Breast epithelium (tissue), 4 donors: ENCODE measurements around the gene NEO1. TPM values are rescaled to one million over a fixed set of nuclear protein-coding genes. Genes with fewer than 3 reads are reported as not detected.

Experiments
- DNase-seq, 2 donors: peaks; one replicate each; pipeline ENCODE4 v3.0.0-alpha.2; 2019; ENCODE audit warnings: low spot score in 2 of 2
- H3K27ac ChIP-seq, 2 donors: fragments of 200-600 bp; sonication (generic) in 1 of 2; one replicate each; pipeline ENCODE4 v1.5.1; 2016 to 2019; ENCODE audit warnings: mild to moderate bottlenecking in 1 of 2
- H3K27me3 ChIP-seq, 2 donors: fragments of 200-600 bp; sonication (generic) in 1 of 2; one replicate each; pipeline versions ENCODE4 v1.5.1 to v1.6.0; 2017 to 2019; ENCODE audit warnings: control low read depth in 1 of 2, mild to moderate bottlenecking in 1 of 2
- H3K36me3 ChIP-seq: fragments of 200-600 bp; one replicate; pipeline ENCODE4 v1.5.1; 2019
- H3K4me1 ChIP-seq, 2 donors: fragments of 200-600 bp; sonication (generic); one replicate each; pipeline ENCODE4 v1.5.1; 2016 to 2019; ENCODE audit warnings: control low read depth in 1 of 2
- H3K4me3 ChIP-seq, 3 donors: fragments of 200-600 bp; sonication (generic); 1 replicate in 2 of 3; 2 replicates in 1 of 3; pipeline ENCODE4 v1.5.1; 2016 to 2019; ENCODE audit warnings: mild to moderate bottlenecking in 3 of 3, moderate library complexity in 2 of 3
- H3K9me3 ChIP-seq, 2 donors: fragments of 200-600 bp; sonication (generic) in 1 of 2; one replicate each; pipeline ENCODE4 v1.5.1; 2016 to 2019; ENCODE audit warnings: control low read depth in 1 of 2
- POLR2A ChIP-seq: fragments of 450-650 bp; IDR thresholded peaks from one replicate; pipeline ENCODE4 v1.6.1; 2016; ENCODE audit warnings: antibody characterized with exemption, mild to moderate bottlenecking, moderate library complexity
- POLR2AphosphoS5 ChIP-seq, 3 donors: sonication (generic); formaldehyde crosslinking; IDR thresholded peaks; one replicate each; pipeline ENCODE4 v1.6.1; 2017; ENCODE audit warnings: antibody characterized with exemption in 3 of 3
- intact Hi-C: fragments of 100-400 bp; cut with DNase I; formaldehyde crosslinking; loops from one replicate; pipeline ENCODE4 v1.15.1; 2023; ENCODE audit warnings: low total_unique reads
- total RNA-seq, 3 donors: library from RNA; depleted of rRNA; stranded (reverse); fragments of >200 nt; gene quantifications; one replicate each; pipeline ENCODE4 v1.1.0, GENCODE V29; 2016
- TF ChIP-seq, protein P1 (sequence below), 3 donors: fragments of 450-650 bp; IDR thresholded peaks; one replicate each; pipeline ENCODE4 v1.5.1; 2016 to 2017; ENCODE audit warnings: antibody characterized with exemption in 3 of 3, mild to moderate bottlenecking in 3 of 3, moderate library complexity in 3 of 3

The NEO1 gene
- total RNA-seq, 3 donors from 2014 or later: 21.3 to 66.3 (median 27.5) TPM

DNA sequence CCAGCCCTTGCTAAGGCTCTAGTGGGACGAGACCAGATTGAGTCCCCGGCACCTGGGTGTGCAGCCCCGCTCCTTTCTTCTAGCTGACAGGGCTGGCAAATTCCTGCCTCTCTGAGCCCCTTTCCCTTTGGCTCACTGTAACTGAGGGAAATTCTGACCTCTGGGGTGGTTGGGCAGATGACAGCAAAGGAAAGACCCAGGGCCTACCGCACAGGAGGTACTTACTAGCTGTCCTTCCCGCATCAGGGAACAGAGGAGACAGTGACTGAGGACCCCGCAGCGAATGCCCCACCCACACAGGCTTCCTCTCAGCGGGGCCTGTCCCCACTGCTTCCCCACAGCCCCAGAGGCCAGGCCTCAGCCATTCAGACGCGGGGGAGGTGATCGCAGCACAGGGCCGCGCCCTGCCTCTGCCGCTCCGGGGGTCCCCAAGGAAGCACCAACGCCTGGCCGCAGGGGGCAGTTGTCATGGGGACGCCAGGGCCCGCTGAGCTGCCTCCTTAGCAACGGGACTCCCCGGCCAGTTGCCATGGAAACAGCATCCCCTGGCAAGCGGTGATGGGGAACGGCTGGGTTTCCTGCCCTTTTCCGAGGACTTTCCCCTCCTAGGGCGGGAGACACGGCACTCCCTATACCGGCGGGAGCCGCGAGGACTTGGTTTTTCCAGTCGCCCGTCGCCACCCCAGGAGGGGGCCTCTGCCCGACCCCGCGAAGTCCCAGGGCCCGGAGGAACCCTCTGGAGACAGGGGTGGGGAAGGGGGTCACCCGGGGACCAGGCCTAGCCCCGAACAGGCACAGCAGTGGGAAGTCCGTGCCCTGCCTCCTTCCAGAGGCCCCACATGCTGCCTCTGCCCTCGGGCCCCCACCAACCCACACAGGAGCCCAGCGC is 266.4 kb downstream of the NEO1 start:
- intact Hi-C loops: no loop called here
- TF ChIP-seq, protein P1, sequence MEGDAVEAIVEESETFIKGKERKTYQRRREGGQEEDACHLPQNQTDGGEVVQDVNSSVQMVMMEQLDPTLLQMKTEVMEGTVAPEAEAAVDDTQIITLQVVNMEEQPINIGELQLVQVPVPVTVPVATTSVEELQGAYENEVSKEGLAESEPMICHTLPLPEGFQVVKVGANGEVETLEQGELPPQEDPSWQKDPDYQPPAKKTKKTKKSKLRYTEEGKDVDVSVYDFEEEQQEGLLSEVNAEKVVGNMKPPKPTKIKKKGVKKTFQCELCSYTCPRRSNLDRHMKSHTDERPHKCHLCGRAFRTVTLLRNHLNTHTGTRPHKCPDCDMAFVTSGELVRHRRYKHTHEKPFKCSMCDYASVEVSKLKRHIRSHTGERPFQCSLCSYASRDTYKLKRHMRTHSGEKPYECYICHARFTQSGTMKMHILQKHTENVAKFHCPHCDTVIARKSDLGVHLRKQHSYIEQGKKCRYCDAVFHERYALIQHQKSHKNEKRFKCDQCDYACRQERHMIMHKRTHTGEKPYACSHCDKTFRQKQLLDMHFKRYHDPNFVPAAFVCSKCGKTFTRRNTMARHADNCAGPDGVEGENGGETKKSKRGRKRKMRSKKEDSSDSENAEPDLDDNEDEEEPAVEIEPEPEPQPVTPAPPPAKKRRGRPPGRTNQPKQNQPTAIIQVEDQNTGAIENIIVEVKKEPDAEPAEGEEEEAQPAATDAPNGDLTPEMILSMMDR (IDR thresholded peaks at IDR 0.05): no peak
- TF ChIP-seq POLR2A: no peak
- TF ChIP-seq POLR2AphosphoS5 (IDR thresholded peaks at IDR 0.05): no peak
- H3K27me3 ChIP-seq: peaks cover 0 to 26% of the 10 kb centered on the region in 2 donors

DNA sequence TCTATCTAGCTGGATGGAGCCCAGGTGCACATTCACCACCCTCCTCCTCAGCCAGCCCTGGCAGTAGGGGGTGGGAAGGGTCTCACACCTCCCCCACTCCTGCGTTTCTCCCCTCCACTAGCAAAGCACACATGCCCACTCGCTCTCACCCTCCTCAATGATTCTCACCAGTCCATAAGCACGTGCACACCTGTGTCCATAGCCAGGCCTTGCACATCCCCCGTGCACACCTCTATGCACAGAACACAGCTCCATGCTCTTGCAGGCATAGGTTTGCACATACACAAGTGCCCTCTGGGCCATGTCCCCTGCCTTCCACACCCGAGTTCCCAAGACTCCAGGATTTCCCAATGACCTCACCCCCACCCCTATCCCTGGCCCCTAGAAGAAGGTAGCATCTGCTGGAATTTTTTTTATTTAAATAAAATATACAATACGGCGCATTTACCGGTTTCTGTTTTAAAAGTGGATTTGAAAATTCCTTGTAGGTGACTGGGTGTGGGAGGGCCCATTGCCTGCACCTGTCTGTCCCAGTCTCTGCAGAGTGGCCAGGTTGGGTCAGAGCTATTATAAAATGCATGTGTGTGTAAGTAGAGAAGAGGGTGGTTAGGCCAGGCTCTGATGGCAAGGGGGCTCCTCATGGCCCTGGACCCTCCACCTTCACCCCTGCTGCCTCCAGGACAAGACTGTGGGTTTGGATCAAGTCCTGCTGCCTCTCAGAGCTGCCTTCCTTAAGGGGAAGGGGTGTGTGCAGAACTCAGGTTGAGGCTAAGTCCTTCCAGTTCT is 267.4 kb downstream of the NEO1 start:
- Histone ChIP-seq H3K9me3 (no peaks in the 10 kb centered on the region), H3K4me3 (no peak overlapping the region), H3K27ac (no peak overlapping the region), H3K4me1 (no peaks in the 10 kb centered on the region), H3K27me3 (peaks cover 0 to 28% of the 10 kb centered on the region in 2 donors), H3K36me3 (no peaks in the 10 kb centered on the region)
- DNase-seq: peak in 1 of 2 donors; percentile 25
- intact Hi-C loops: no loop called here
- no peak for TF ChIP-seq POLR2AphosphoS5 (IDR thresholded peaks at IDR 0.05)
- TF ChIP-seq, protein P1 (IDR thresholded peaks at IDR 0.05): no peak
- TF ChIP-seq POLR2A: no peak

More for the DNA sequence above, 266.4 kb downstream of the NEO1 start:
- peak in 1 of 2 donors; percentile 45 for DNase-seq
- no peaks in the 10 kb centered on the region for H3K36me3 ChIP-seq
- H3K4me3 ChIP-seq: no peak overlapping the region
- no peaks in the 10 kb centered on the region for H3K4me1 ChIP-seq
- H3K27ac ChIP-seq: no peak overlapping the region
- H3K9me3 ChIP-seq: no peaks in the 10 kb centered on the region

DNA sequence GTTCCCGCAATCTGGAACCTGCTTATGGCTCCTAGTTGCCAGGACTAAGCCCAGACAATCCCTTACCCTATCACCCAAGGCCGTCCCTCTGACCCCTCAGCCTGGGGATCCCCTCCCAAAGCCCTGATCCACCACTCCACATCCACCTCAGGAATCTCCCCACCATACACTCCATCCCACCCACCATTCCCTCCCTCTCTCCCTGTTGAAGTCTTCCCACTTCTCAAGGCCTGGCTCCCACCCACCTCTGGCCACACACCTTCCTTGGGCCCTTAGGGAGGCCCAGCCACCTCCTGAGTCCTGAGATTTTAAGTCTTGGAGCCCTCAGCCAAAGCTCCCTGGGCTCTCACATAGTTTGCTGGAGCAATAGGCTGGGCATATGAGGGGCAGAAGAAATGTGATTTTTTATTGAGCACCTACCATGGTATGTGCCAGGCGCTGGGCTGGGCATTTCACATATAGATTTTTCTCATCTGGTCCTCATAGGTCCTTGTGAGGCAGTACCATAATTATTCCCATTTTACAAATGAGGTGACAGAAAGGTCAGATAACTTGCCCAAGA is 268.4 kb downstream of the NEO1 start:
- Histone ChIP-seq H3K4me1 (no peaks in the 10 kb centered on the region), H3K36me3 (no peaks in the 10 kb centered on the region), H3K27me3 (peaks cover 0 to 38% of the 10 kb centered on the region in 2 donors), H3K27ac (no peak overlapping the region), H3K9me3 (no peaks in the 10 kb centered on the region), H3K4me3 (no peak overlapping the region)
- no peak for TF ChIP-seq POLR2A
- TF ChIP-seq, protein P1 (IDR thresholded peaks at IDR 0.05): no peak
- TF ChIP-seq POLR2AphosphoS5 (IDR thresholded peaks at IDR 0.05): no peak
- DNase-seq: peak in 1 of 2 donors; percentile 9
- intact Hi-C loops: no loop called here

GRCh38 chr15:73321496-73322450 is 269.5 kb downstream of the NEO1 start:
- Histone ChIP-seq H3K36me3 (no peaks in the 10 kb centered on the region), H3K4me1 (no peaks in the 10 kb centered on the region), H3K27ac (no peak overlapping the region), H3K9me3 (no peaks in the 10 kb centered on the region), H3K4me3 (no peak overlapping the region), H3K27me3 (peaks cover 0 to 42% of the 10 kb centered on the region in 2 donors)
- TF ChIP-seq, protein P1 (IDR thresholded peaks at IDR 0.05): no peak
- no peak for TF ChIP-seq POLR2AphosphoS5 (IDR thresholded peaks at IDR 0.05)
- DNase-seq: peak in 1 of 2 donors; percentile 17
- intact Hi-C loops: no loop called here
